ENCODE results near the gene SLC12A7.
"Not testable (repeated sequence)": the region's sequence is repeated elsewhere in the genome, so short reads cannot be mapped to it uniquely, and the experiment has no call there.

SLC12A7 gene

GRCh38 chr5:1001406-1002270 lies 110.2 kb downstream of the SLC12A7 start:
- ChIA-PET POLR2A (no interaction called here), CTCF (interaction anchor here (0.8 to 1.9 kb wide), 4 partner anchors 9 to 138 kb away, joined by 3 to 6 read pairs (median 3); no protein-coding TSS in a partner anchor)
- Histone ChIP-seq H3K27me3 (replicated peaks in 2 of 5; ENCODE audit: control insufficient read depth in 4 of 5, insufficient read depth in 5 of 5, low read length in 4 of 5) (peaks cover 0 to 52% (median 26%) of the 10 kb centered on the region in 5 experiments), H3K9me3 (ENCODE audit: control extremely low read depth in 1 of 5, control insufficient read depth in 4 of 5, insufficient read depth in 2 of 5, low read depth in 1 of 5, low read length in 4 of 5) (no peaks in the 10 kb centered on the region), H3K27ac (ENCODE audit: insufficient read depth in 1 of 2, low read depth in 1 of 2, low read length in 2 of 2, poor library complexity in 1 of 2, severe bottlenecking in 2 of 2) (no peak overlapping the region), H3K4me1 (ENCODE audit: control extremely low read depth in 1 of 4, control insufficient read depth in 4 of 4, insufficient read depth in 4 of 4, low read length in 3 of 4) (peaks cover 0 to 26% (median 16%) of the 10 kb centered on the region in 4 experiments), H3K36me3 (ENCODE audit: control insufficient read depth in 4 of 4, insufficient read depth in 4 of 4, low read length in 3 of 4) (no peaks in the 10 kb centered on the region), H3K4me3 (ENCODE audit: control insufficient read depth in 1 of 7, extremely low read depth in 1 of 7, insufficient read depth in 4 of 7, low read depth in 2 of 7, low read length in 6 of 7) (no peak overlapping the region)
- 92% methylated on average over 17 of the region's 19 CpGs for WGBS (ENCODE audit: insufficient coverage)
- no peak for DNase-seq

GRCh38 chr5:1000831-1001230 lies 111.0 kb downstream of the SLC12A7 start:
- Histone ChIP-seq H3K27me3 (replicated peaks in 2 of 5; ENCODE audit: control insufficient read depth in 4 of 5, insufficient read depth in 5 of 5, low read length in 4 of 5) (peaks cover 0 to 44% (median 21%) of the 10 kb centered on the region in 5 experiments), H3K4me1 (ENCODE audit: control extremely low read depth in 1 of 4, control insufficient read depth in 4 of 4, insufficient read depth in 4 of 4, low read length in 3 of 4) (peaks cover 0 to 26% (median 16%) of the 10 kb centered on the region in 4 experiments)
- CTCF ChIA-PET, result interaction anchor here (1.6 to 1.9 kb wide), 2 partner anchors 10 to 139 kb away, joined by 3 to 6 read pairs; no protein-coding TSS in a partner anchor
- H3K9me3 ChIP-seq (ENCODE audit: control extremely low read depth in 1 of 5, control insufficient read depth in 4 of 5, insufficient read depth in 2 of 5, low read depth in 1 of 5, low read length in 4 of 5); H3K36me3 ChIP-seq (ENCODE audit: control insufficient read depth in 4 of 4, insufficient read depth in 4 of 4, low read length in 3 of 4); H3K4me3 ChIP-seq (ENCODE audit: control insufficient read depth in 1 of 7, extremely low read depth in 1 of 7, insufficient read depth in 4 of 7, low read depth in 2 of 7, low read length in 6 of 7); DNase-seq; H3K27ac ChIP-seq (ENCODE audit: insufficient read depth in 1 of 2, low read depth in 1 of 2, low read length in 2 of 2, poor library complexity in 1 of 2, severe bottlenecking in 2 of 2); POLR2A ChIA-PET: not testable (repeated sequence)
- 98% methylated on average over 9 of the region's 11 CpGs for WGBS (ENCODE audit: insufficient coverage)
